AG09309 (cell line): ENCODE measurements around the gene ADO.

Experiments
- DNase-seq: peaks from one replicate; pipeline ENCODE4 v3.0.0-alpha.2; 2010; ENCODE audit warnings: low read depth
- H3K4me3 ChIP-seq: 2 replicates; pipeline ENCODE4 v1.5.1; 2011; ENCODE audit warnings: mild to moderate bottlenecking, low read depth, low read length, moderate library complexity; ENCODE audit not compliant: control insufficient read depth
- CTCF ChIP-seq: IDR thresholded peaks from 2 replicates; pipeline ENCODE4 v1.5.1; 2011; ENCODE audit warnings: mild to moderate bottlenecking, low read depth, low read length, inconsistent platforms; ENCODE audit not compliant: insufficient read depth, control insufficient read depth; ENCODE audit errors: missing control alignments

ADO gene

GRCh38 chr10:62804356-62805230 is at the start of gene ADO:
TSS of gene ADO (plus strand) at chr10:62804720. CDS start at chr10:62805060, 340 bp downstream.
- H3K4me3 ChIP-seq, result peak within 1 kb of the TSS; percentile 77
- TF ChIP-seq CTCF, result no peak
- DNase-seq, result peak; percentile 25

- no peak for DNase-seq
- TF ChIP-seq CTCF, result no peak
- no peak overlapping the region for H3K4me3 ChIP-seq
Measured at GRCh38 chr10:62754963-62755362, 49.6 kb upstream of the ADO start.

GRCh38 chr10:62755662-62756653 is 48.6 kb upstream of the ADO start:
- DNase-seq, result no peak
- H3K4me3 ChIP-seq, result no peak overlapping the region
- TF ChIP-seq CTCF, result no peak

GRCh38 chr10:62759599-62760175 is 44.8 kb upstream of the ADO start:
- no peak for TF ChIP-seq CTCF
- DNase-seq, result no peak
- no peak overlapping the region for H3K4me3 ChIP-seq

DNA sequence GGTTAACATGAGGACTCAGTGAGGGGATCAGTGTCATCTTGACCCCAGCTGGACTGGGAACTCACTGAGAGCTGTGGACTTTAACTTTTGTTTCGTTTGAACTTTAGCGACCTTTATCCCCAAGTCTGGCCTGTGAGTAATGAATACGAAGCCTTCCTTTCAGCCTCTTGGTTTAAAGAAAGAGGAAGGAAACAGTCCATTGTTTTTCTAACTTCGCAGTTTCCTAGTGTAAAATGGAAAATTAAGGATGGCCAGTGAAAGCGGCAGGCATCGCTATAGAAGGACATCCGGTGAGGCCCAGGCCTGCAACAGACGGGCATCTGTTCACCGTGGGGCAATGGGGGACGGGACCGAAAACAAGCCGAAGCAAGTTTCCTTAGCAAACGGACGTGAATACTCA is 44.1 kb upstream of the ADO start:
- TF ChIP-seq CTCF, result no peak
- no peak for DNase-seq
- H3K4me3 ChIP-seq, result no peak overlapping the region

DNA sequence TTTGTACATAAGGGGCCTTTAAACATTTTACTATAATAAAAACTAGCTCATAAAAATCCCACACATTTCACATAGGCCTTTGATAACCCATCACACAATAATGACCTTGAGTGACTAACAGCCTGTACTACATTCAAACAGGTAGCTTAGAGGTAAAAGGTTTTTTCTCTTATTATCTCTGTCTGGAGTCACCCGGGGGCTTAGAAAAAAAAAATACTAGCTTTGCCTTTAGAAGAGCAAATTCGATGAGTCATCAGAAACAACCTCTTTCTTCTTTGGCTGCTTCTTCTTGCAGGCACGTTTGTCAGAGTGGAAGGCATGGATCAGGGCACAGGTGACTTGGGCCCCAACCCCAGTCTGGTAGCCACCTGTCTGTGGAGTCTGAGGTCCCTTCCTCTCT is 43.4 kb upstream of the ADO start:
- no peak for DNase-seq
- TF ChIP-seq CTCF, result no peak
- no peak overlapping the region for H3K4me3 ChIP-seq
